ENCODE results near the gene RPTOR.

The RPTOR gene

DNA sequence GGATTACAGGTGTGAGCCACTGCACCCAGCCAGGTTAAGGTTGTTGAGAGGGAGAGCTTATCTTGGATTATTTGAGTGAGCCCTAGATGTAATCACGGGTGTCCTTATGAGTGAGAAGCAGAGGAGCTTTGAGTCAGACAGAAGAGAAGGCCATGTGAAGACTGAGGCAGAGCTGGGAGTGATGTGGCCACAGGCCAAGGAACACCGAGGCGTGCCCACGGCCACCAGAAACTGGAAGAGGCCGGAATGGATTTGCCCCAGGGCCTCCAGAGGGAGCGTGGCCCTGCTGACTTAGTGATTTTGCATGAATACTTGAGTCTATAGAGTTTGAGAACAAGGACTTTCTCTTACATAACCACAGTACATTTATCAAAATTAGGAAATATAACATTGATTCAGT, 137.7 kb downstream of the RPTOR start:
- H3K4me3 ChIP-seq (ENCODE audit: control insufficient read depth, low read depth, low read length): no peak overlapping the region
- TF ChIP-seq, protein P1, sequence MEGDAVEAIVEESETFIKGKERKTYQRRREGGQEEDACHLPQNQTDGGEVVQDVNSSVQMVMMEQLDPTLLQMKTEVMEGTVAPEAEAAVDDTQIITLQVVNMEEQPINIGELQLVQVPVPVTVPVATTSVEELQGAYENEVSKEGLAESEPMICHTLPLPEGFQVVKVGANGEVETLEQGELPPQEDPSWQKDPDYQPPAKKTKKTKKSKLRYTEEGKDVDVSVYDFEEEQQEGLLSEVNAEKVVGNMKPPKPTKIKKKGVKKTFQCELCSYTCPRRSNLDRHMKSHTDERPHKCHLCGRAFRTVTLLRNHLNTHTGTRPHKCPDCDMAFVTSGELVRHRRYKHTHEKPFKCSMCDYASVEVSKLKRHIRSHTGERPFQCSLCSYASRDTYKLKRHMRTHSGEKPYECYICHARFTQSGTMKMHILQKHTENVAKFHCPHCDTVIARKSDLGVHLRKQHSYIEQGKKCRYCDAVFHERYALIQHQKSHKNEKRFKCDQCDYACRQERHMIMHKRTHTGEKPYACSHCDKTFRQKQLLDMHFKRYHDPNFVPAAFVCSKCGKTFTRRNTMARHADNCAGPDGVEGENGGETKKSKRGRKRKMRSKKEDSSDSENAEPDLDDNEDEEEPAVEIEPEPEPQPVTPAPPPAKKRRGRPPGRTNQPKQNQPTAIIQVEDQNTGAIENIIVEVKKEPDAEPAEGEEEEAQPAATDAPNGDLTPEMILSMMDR (IDR thresholded peaks at IDR 0.05; ENCODE audit: control insufficient read depth, insufficient read depth, low read depth, low read length, missing control alignments): no peak
- DNase-seq (ENCODE audit: low read depth): no peak

DNA sequence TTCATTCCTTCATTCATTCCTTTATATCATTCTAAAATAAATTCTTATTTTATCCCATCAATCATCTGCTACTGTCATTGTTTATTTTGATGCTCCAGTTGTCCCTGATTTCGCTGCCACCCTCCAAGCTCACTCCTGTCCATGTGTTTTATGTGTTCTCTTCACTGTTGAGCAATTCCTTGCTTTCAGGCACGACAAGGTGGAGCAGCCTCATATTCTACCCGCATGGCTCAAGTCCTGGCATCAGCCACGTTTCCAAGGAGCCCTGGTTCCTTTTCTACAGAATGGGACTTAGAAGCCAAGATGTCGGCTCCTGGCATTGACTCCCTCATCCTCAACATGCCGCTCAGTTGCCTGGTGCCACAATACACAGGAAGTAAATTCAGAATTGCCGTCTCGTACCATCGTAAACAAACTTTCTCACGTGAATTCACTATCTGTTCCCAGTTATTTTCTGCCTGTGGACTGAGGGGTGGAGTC, 139.0 kb downstream of the RPTOR start:
- no peak for DNase-seq (ENCODE audit: low read depth)
- TF ChIP-seq, protein P1 (IDR thresholded peaks at IDR 0.05; ENCODE audit: control insufficient read depth, insufficient read depth, low read depth, low read length, missing control alignments): no peak
- H3K4me3 ChIP-seq (ENCODE audit: control insufficient read depth, low read depth, low read length): no peak overlapping the region

DNA sequence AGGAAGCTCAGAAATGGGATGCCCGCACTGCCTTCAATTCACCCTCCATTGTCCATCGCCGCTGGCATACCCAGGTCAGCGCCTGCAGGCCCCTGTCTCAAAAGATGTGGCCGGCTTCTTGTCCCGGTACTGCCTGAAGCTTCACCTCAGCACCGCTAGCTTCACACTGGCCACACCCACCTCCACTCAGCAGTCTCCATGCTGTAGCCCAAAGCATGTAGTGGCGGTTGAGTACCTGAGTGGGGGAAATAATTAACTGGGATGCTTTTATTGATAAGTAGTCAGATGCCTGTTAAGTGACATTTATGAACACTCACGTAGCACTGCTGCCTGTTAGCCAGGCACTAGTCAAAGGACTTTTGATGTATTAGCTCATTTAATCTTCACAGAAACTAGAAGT, 143.2 kb downstream of the RPTOR start:
- DNase-seq (ENCODE audit: low read depth): no peak
- TF ChIP-seq, protein P1 (IDR thresholded peaks at IDR 0.05; ENCODE audit: control insufficient read depth, insufficient read depth, low read depth, low read length, missing control alignments): no peak
- no peak overlapping the region for H3K4me3 ChIP-seq (ENCODE audit: control insufficient read depth, low read depth, low read length)

DNA sequence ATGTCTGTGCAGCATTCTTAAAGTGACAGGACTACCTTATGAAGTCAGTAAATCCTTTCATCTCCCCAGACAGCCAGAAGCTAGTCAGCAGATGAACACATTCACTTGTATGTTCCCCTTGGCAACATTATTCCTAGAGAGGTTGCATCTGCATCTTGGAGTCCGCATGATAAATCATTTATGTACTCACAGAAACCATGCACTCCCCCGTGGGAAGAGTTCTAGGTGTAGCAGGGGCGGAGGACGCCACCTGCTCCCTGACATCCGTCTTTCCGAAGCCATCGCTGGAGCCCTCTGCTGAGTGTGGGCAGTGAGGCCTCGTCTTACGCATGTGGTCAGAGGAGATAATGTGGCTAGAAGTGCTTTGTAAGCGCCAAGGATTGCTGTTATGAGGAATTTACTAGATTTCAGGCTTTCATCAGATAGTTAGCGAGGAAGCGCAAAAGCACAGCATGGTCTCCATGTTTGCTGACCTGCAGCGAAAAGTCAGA, 144.5 kb downstream of the RPTOR start:
- TF ChIP-seq, protein P1 (IDR thresholded peaks at IDR 0.05; ENCODE audit: control insufficient read depth, insufficient read depth, low read depth, low read length, missing control alignments): no peak
- no peak for DNase-seq (ENCODE audit: low read depth)

DNA sequence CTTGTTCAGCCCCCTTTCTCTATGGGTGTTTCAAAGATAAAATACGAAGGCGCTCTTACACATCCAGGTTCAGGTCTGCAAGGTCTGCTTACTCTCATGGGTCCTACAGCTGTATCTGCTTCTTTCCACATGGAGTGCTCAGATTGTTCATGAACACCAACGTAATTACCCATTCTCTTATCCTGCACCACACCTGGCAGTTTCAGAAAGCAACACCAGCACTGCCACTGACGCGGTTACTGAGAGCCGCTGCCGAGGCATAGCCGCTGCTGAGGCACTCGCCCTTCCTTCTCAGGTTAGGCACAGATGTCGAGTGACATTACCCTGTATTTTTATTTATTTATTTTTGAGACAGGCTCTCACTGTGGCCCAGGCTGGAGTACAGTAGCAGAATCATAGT, 147.1 kb downstream of the RPTOR start:
- DNase-seq (ENCODE audit: low read depth): no peak
- H3K4me3 ChIP-seq (ENCODE audit: control insufficient read depth, low read depth, low read length): no peak overlapping the region
- TF ChIP-seq, protein P1 (IDR thresholded peaks at IDR 0.05; ENCODE audit: control insufficient read depth, insufficient read depth, low read depth, low read length, missing control alignments): no peak

More for the DNA sequence above, 144.5 kb downstream of the RPTOR start:
- H3K4me3 ChIP-seq (ENCODE audit: control insufficient read depth, low read depth, low read length): no peak overlapping the region

DNA sequence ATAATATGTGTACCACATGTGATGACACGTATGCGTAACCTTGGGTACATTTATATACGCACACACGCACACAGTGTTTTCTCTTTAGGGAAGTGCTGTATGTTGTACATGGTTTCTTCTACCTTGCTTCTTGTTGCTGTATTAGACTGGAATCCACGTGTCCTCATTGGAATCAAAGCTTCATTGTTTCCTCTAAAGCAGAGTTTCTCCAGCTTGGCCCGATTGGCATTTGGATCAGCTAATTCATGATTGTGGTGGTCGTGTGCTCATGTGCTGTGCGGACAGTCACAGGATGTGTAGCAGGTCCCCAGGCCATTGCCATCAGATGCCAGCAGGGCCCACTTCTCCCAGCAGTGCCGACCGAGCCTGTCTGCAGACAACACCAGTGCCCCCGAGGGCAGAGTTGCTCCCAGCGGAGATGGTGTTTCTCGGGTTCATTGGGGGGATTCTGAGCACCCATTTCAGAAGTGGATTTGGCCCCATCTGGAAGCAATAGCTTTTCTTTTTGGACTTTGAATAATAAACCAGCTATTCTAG, 148.4 kb downstream of the RPTOR start:
- DNase-seq (ENCODE audit: low read depth): no peak
- H3K4me3 ChIP-seq (ENCODE audit: control insufficient read depth, low read depth, low read length): no peak overlapping the region
- TF ChIP-seq, protein P1 (IDR thresholded peaks at IDR 0.05; ENCODE audit: control insufficient read depth, insufficient read depth, low read depth, low read length, missing control alignments): no peak
